B cell (primary cell): ENCODE data around the gene ZNF581. TPM values are rescaled to one million over a fixed set of nuclear protein-coding genes. Genes with fewer than 3 reads are reported as not detected.

Source experiments
- ATAC-seq: fragments of 200-7000 bp; cut with Tn5 transposase; one replicate; pipeline ENCODE4 v1.10.0; 2021; ENCODE audit warnings: low read depth, mild to moderate bottlenecking, moderate number of reproducible peaks, moderate library complexity
- CTCF ChIA-PET: fragments of 350-600 bp; sonication (Branson Sonifier 250); formaldehyde crosslinking; loops from one replicate; lab custom pipeline; 2021; ENCODE audit warnings: antibody characterized with exemption, inconsistent platforms; lab: Charles Lee
- POLR2A ChIA-PET: fragments of 350-600 bp; sonication (Branson Sonifier 250); formaldehyde crosslinking; loops from one replicate; lab custom pipeline; 2021; ENCODE audit warnings: antibody characterized with exemption; lab: Charles Lee
- DNase-seq: peaks from one replicate; pipeline ENCODE4 v3.0.0; 2013
- H2AFZ ChIP-seq: 2 replicates; pipeline ENCODE4 v1.6.1; 2012; ENCODE audit warnings: mild to moderate bottlenecking, low read depth, low read length; ENCODE audit not compliant: insufficient read depth, poor library complexity, severe bottlenecking
- H3K27ac ChIP-seq, 2 donors: 1 replicate in 1 of 2; 2 replicates in 1 of 2; pipeline ENCODE4 v1.5.1; 2012 to 2013; ENCODE audit warnings: low read length in 2 of 2, mild to moderate bottlenecking in 2 of 2, moderate library complexity in 1 of 2
- H3K27me3 ChIP-seq, 4 experiments: fragments of 200-600 bp in 1 of 4; sonication (generic) in 1 of 4; replicated peaks in 1 of 4; 1 replicate in 2 of 4; 2 replicates in 2 of 4; pipeline versions ENCODE4 v1.6.1 to v1.7.0; 2013 to 2016; ENCODE audit warnings: low read length in 3 of 4, mild to moderate bottlenecking in 2 of 4, mixed read lengths in 1 of 4, moderate library complexity in 1 of 4; ENCODE audit not compliant: insufficient read depth in 4 of 4, control insufficient read depth in 3 of 4; ENCODE audit errors: control extremely low read depth in 1 of 4
- H3K36me3 ChIP-seq, 2 experiments: replicated peaks in 1 of 2; 1 replicate in 1 of 2; 2 replicates in 1 of 2; pipeline versions ENCODE4 v1.6.1 to v1.7.1; 2013; ENCODE audit warnings: low read length in 1 of 2; ENCODE audit not compliant: insufficient read depth in 2 of 2, control insufficient read depth in 1 of 2; ENCODE audit errors: control extremely low read depth in 1 of 2, extremely low read depth in 1 of 2
- H3K4me1 ChIP-seq, 2 donors: fragments of 200-600 bp in 1 of 2; sonication (generic) in 1 of 2; 1 replicate in 1 of 2; 2 replicates in 1 of 2; pipeline versions ENCODE4 v1.5.1 to v1.6.1; 2013 to 2017; ENCODE audit warnings: low read length in 2 of 2; ENCODE audit not compliant: control insufficient read depth in 2 of 2, insufficient read depth in 2 of 2
- H3K4me2 ChIP-seq: replicated peaks from 2 replicates; pipeline ENCODE3; 2012; ENCODE audit warnings: mild to moderate bottlenecking, low read depth, low read length; ENCODE audit not compliant: poor library complexity, severe bottlenecking
- H3K4me3 ChIP-seq, 5 experiments: fragments of 200-600 bp in 1 of 5; sonication (generic) in 1 of 5; 1 replicate in 3 of 5; 2 replicates in 2 of 5; pipeline versions ENCODE4 v1.5.1 to v1.7.0; 2011 to 2016; ENCODE audit warnings: low read length in 4 of 5, mild to moderate bottlenecking in 4 of 5, low read depth in 2 of 5, control low read depth in 1 of 5, moderate library complexity in 1 of 5; ENCODE audit not compliant: insufficient read depth in 1 of 5; ENCODE audit errors: control extremely low read depth in 1 of 5, extremely low read depth in 1 of 5
- H3K79me2 ChIP-seq: fragments of 200-600 bp; sonication (generic); one replicate; pipeline ENCODE4 v1.6.0; 2016; ENCODE audit warnings: low read length; ENCODE audit not compliant: control insufficient read depth, insufficient read depth
- H3K9ac ChIP-seq: fragments of 200-600 bp; sonication (generic); 2 replicates; pipeline ENCODE4 v1.6.1; 2017; ENCODE audit warnings: mild to moderate bottlenecking, low read length, moderate library complexity
- H3K9me3 ChIP-seq, 3 donors: one replicate each; pipeline versions ENCODE4 v1.6.1 to v1.7.1; 2013; ENCODE audit warnings: low read length in 2 of 3; ENCODE audit not compliant: control insufficient read depth in 2 of 3, insufficient read depth in 1 of 3; ENCODE audit errors: control extremely low read depth in 1 of 3
- H4K20me1 ChIP-seq: 2 replicates; pipeline ENCODE4 v1.6.0; 2012; ENCODE audit warnings: mild to moderate bottlenecking, low read length; ENCODE audit not compliant: insufficient read depth, control insufficient read depth, poor library complexity, severe bottlenecking
- H3K27ac Mint-ChIP-seq: one replicate; pipeline ENCODE4 v1.8.0; 2021; ENCODE audit warnings: mixed read lengths
- H3K27me3 Mint-ChIP-seq: one replicate; pipeline ENCODE4 v1.8.0; 2021; ENCODE audit warnings: mixed read lengths
- H3K4me1 Mint-ChIP-seq: one replicate; pipeline ENCODE4 v1.8.0; 2021; ENCODE audit warnings: mixed read lengths
- H3K4me3 Mint-ChIP-seq: one replicate; pipeline ENCODE4 v1.8.0; 2021; ENCODE audit warnings: mixed read lengths
- H3K9me3 Mint-ChIP-seq: one replicate; pipeline ENCODE4 v1.8.0; 2022; ENCODE audit warnings: mixed read lengths; ENCODE audit not compliant: insufficient read depth
- EZH2 ChIP-seq: IDR thresholded peaks from 2 replicates; pipeline ENCODE4 v1.6.1; 2012; ENCODE audit warnings: borderline replicate concordance, low read depth, mild to moderate bottlenecking, moderate library complexity, low read length; ENCODE audit not compliant: insufficient read depth, poor library complexity, severe bottlenecking
- WGBS: methylation state at CpG from one replicate; pipeline ENCODE4 v1.1.5; 2013; ENCODE audit warnings: missing lambda C conversion rate; ENCODE audit not compliant: insufficient coverage; 5-methylcytosine and 5-hydroxymethylcytosine counted together
- intact Hi-C: fragments of 100-400 bp; cut with micrococcal nuclease; formaldehyde crosslinking; loops from one replicate; pipeline ENCODE4 v1.10.0; 2022
- polyA plus RNA-seq: library from polyadenylated mRNA; depleted of rRNA; stranded (reverse); fragments of >200 nt; gene quantifications from 2 replicates; pipeline ENCODE4 v1.2.3, GENCODE V29; 2012
- total RNA-seq, 2 donors: library from RNA; stranded (reverse); fragments of 120-200 nt in 1 of 2; gene quantifications; 1 replicate in 1 of 2; 2 replicates in 1 of 2; pipeline versions ENCODE4 v1.2.3 to v1.2.4, GENCODE V29; 2013 to 2022
- TF ChIP-seq, protein P1 (sequence below): fragments of 200-600 bp; IDR thresholded peaks from one replicate; pipeline ENCODE4 v1.8.0; 2022; ENCODE audit warnings: antibody characterized with exemption, mild to moderate bottlenecking

The ZNF581 gene
- total and polyA plus RNA-seq, 2 donors (not counting 1 experiment from before 2014, with no cell fraction given) = 48.2 to 51.3 TPM

DNA sequence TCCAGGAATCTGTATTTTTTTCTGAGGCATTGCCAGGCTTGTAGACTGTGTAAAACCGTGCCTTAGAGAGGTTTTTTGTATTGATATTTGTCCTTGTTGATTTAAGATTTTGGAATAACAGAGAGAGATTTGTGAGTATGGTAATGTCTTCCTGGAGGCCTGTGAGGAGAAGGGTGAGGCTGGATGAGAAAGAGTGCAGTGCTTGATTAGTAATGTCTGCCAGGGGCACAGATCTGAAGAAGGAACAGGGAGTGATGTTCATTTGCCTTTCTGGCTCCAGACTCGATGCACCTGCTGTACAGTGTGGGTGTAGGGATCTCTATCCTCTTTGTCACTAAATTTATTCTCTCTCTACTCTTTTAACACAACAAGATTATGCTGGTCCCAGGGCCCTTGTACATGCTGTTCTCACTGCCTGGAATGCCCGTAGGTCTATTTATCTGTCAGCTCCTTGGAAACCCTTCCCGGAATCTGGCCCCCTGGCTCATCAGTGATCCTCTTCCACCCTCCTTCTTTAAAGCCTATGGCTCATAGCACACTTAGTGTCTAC lies 48.4 kb upstream of the ZNF581 start:
- ATAC-seq (no peak), DNase-seq (no peak)
- intact Hi-C loops = loop anchor here (5.0 kb wide), 1 partner anchor 188 kb away; the partner anchor contains the start of gene UBE2S
- Mint-ChIP-seq H3K4me1 (peaks cover 5% of the 10 kb centered on the region), H3K27ac (no peak overlapping the region), H3K27me3 (no peaks in the 10 kb centered on the region), H3K4me3 (no peak overlapping the region), H3K9me3 (no peaks in the 10 kb centered on the region)
- 97% methylated on average over 3 of the region's 4 CpGs for WGBS
- Histone ChIP-seq H2AFZ (no peak overlapping the region), H3K4me1 (peaks cover 0 to 6% of the 10 kb centered on the region in 2 donors), H3K9ac (no peak overlapping the region), H3K79me2 (no peaks in the 10 kb centered on the region), H4K20me1 (no peaks in the 10 kb centered on the region), H3K27ac (no peak overlapping the region), H3K36me3 (peaks cover 0 to 19% of the 10 kb centered on the region in 2 experiments), H3K9me3 (peaks cover 0 to 5% (median 0%) of the 10 kb centered on the region in 3 donors), H3K4me3 (no peak overlapping the region), H3K4me2 (no peak overlapping the region), H3K27me3 (no peaks in the 10 kb centered on the region)
- POLR2A ChIA-PET = interaction anchor here (0.5 to 0.7 kb wide), 2 partner anchors 14 to 254 kb away, joined by 5 to 8 read pairs; partner anchors contain the start of gene ZNF579
- CTCF ChIA-PET = interaction anchor here (1.9 kb wide), 1 partner anchor 11 kb away, joined by 5 read pairs; no protein-coding TSS in a partner anchor
- TF ChIP-seq, protein P1, sequence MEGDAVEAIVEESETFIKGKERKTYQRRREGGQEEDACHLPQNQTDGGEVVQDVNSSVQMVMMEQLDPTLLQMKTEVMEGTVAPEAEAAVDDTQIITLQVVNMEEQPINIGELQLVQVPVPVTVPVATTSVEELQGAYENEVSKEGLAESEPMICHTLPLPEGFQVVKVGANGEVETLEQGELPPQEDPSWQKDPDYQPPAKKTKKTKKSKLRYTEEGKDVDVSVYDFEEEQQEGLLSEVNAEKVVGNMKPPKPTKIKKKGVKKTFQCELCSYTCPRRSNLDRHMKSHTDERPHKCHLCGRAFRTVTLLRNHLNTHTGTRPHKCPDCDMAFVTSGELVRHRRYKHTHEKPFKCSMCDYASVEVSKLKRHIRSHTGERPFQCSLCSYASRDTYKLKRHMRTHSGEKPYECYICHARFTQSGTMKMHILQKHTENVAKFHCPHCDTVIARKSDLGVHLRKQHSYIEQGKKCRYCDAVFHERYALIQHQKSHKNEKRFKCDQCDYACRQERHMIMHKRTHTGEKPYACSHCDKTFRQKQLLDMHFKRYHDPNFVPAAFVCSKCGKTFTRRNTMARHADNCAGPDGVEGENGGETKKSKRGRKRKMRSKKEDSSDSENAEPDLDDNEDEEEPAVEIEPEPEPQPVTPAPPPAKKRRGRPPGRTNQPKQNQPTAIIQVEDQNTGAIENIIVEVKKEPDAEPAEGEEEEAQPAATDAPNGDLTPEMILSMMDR = no peak
- no peak for TF ChIP-seq EZH2

DNA sequence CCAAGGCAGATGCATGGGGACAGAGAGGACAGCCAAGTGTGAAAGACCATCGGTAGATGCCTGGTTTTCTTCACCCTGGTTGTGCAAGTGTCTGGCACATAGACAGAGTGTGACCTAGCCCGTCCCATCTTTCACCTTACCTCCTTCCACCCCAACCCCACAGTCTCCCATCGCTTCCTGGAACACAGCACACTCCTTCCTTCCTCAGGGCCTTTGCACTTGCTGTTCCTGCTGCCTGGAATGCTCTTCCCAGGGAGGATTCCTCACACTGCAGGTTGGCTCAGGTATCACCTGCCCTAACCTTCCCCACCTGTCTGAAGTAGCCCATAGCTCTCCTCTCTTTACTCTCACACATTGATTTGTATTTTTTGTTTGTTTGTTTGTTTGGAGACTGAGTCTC lies 47.1 kb upstream of the ZNF581 start:
- DNase-seq (no peak), ATAC-seq (no peak)
- Mint-ChIP-seq H3K9me3 (no peaks in the 10 kb centered on the region), H3K4me1 (peaks cover 12% of the 10 kb centered on the region), H3K27ac (no peak overlapping the region), H3K27me3 (no peaks in the 10 kb centered on the region), H3K4me3 (no peak overlapping the region)
- Histone ChIP-seq H3K4me1 (peaks cover 6 to 14% of the 10 kb centered on the region in 2 donors), H3K9me3 (peaks cover 0 to 5% (median 0%) of the 10 kb centered on the region in 3 donors), H3K4me2 (no peak overlapping the region), H3K4me3 (no peak overlapping the region), H3K27me3 (no peaks in the 10 kb centered on the region), H3K27ac (no peak overlapping the region), H3K36me3 (peaks cover 0 to 19% of the 10 kb centered on the region in 2 experiments), H3K9ac (no peak overlapping the region), H3K79me2 (no peaks in the 10 kb centered on the region), H2AFZ (no peak overlapping the region), H4K20me1 (no peaks in the 10 kb centered on the region)
- intact Hi-C loops = loop anchor here (5.0 kb wide), 1 partner anchor 189 kb away; the partner anchor contains the start of gene UBE2S
- ChIA-PET CTCF (interaction anchor here (1.9 kb wide), 1 partner anchor 10 kb away, joined by 5 read pairs; no protein-coding TSS in a partner anchor), POLR2A (no interaction called here)
- 100% methylated on average over 3 of the region's 3 CpGs for WGBS
- TF ChIP-seq, protein P1 = no peak
- no peak for TF ChIP-seq EZH2
